HepG2 (cell line): ENCODE data around the gene ZNF740. TPM values are rescaled to one million over a fixed set of nuclear protein-coding genes. Genes with fewer than 3 reads are reported as not detected.
A peak's percentile ranks its signal among the peaks of the same experiment; 100 is the strongest.

Experiments used
- ATF3 ChIP-seq: sonication (generic); formaldehyde crosslinking; IDR thresholded peaks from 2 replicates; pipeline ENCODE4 v1.4.0; 2020; ENCODE audit warnings: missing genetic modification reagents
- ATRX ChIP-seq: sonication (generic); formaldehyde crosslinking; IDR thresholded peaks from 2 replicates; pipeline ENCODE4 v1.4.0; 2020; ENCODE audit warnings: missing genetic modification reagents, borderline replicate concordance
- CTCF ChIP-seq: sonication (generic); formaldehyde crosslinking; IDR thresholded peaks from 2 replicates; pipeline ENCODE4 v1.5.0; 2020; ENCODE audit warnings: mild to moderate bottlenecking, missing genetic modification reagents, moderate library complexity
- ERF ChIP-seq: IDR thresholded peaks from 2 replicates; pipeline ENCODE4 v1.6.1; 2018; ENCODE audit warnings: missing biosample characterization, missing genetic modification reagents
- IKZF1 ChIP-seq: fragments of 450-650 bp; IDR thresholded peaks from 2 replicates; pipeline ENCODE4 v1.7.1; 2016
- KDM1A ChIP-seq: IDR thresholded peaks from 2 replicates; pipeline ENCODE4 v1.6.1; 2016; ENCODE audit warnings: missing compliant biosample characterization
- KIAA2018 ChIP-seq: sonication (generic); formaldehyde crosslinking; IDR thresholded peaks from 2 replicates; pipeline ENCODE4 v1.5.0; 2020; ENCODE audit warnings: mild to moderate bottlenecking, missing genetic modification reagents, borderline replicate concordance
- NR2C2 ChIP-seq: sonication (generic); formaldehyde crosslinking; IDR thresholded peaks from 2 replicates; pipeline ENCODE4 v1.4.0; 2020; ENCODE audit warnings: missing genetic modification reagents, mild to moderate bottlenecking, moderate library complexity, borderline replicate concordance
- POLR2G ChIP-seq: fragments of 200-400 bp; formaldehyde crosslinking; IDR thresholded peaks from 2 replicates; pipeline ENCODE4 v1.6.1; 2018; ENCODE audit warnings: mild to moderate bottlenecking, low read depth, low read length, moderate library complexity
- SATB2 ChIP-seq: sonication (generic); formaldehyde crosslinking; IDR thresholded peaks from 2 replicates; pipeline ENCODE4 v1.5.0; 2020; ENCODE audit warnings: missing genetic modification reagents
- SMC3 ChIP-seq: IDR thresholded peaks from 2 replicates; pipeline ENCODE4 v1.6.1; 2011; ENCODE audit warnings: low read length, improper control_type of control experiment
- SMYD3 ChIP-seq: sonication (generic); formaldehyde crosslinking; IDR thresholded peaks from 2 replicates; pipeline ENCODE4 v1.8.1; 2023; ENCODE audit warnings: mild to moderate bottlenecking, missing genetic modification reagents
- TRIM24 ChIP-seq: sonication (generic); formaldehyde crosslinking; IDR thresholded peaks from 2 replicates; pipeline ENCODE4 v1.8.0; 2022; ENCODE audit warnings: mild to moderate bottlenecking, missing genetic modification reagents
- ZBTB46 ChIP-seq: sonication (generic); formaldehyde crosslinking; IDR thresholded peaks from 2 replicates; pipeline ENCODE4 v1.4.0; 2020; ENCODE audit warnings: mild to moderate bottlenecking, missing genetic modification reagents, borderline replicate concordance
- ZFY ChIP-seq: sonication (generic); formaldehyde crosslinking; IDR thresholded peaks from 2 replicates; pipeline ENCODE4 v1.4.0; 2020; ENCODE audit warnings: missing genetic modification reagents
- ZNF205 ChIP-seq: IDR thresholded peaks from 2 replicates; pipeline ENCODE4 v1.6.1; 2018; ENCODE audit warnings: missing biosample characterization, missing genetic modification reagents
- ZNF331 ChIP-seq: sonication (generic); formaldehyde crosslinking; IDR thresholded peaks from 2 replicates; pipeline ENCODE4 v1.4.0; 2020; ENCODE audit warnings: missing genetic modification reagents
- ZNF563 ChIP-seq: sonication (generic); formaldehyde crosslinking; IDR thresholded peaks from 2 replicates; pipeline ENCODE4 v1.8.0; 2022; ENCODE audit warnings: mild to moderate bottlenecking, moderate library complexity, missing genetic modification reagents
- ZNF572 ChIP-seq: sonication (generic); formaldehyde crosslinking; IDR thresholded peaks from 2 replicates; pipeline ENCODE4 v1.5.1; 2020; ENCODE audit warnings: mild to moderate bottlenecking, missing genetic modification reagents
- polyA plus RNA-seq, 8 experiments: library from polyadenylated mRNA; depleted of rRNA in 3 of 8; stranded (reverse) in 7 of 8; unstranded in 1 of 8; fragments of >200 nt; fragmentation: Illumina TruSeq in 4 of 8; extraction: Trizol in 4 of 8; gene quantifications; 2 replicates each; pipeline versions ENCODE4 v1.2.1 to v1.2.3, GENCODE V29; 2011 to 2016; ENCODE audit warnings: low read depth in 4 of 8, missing spikeins in 1 of 8, mixed read lengths in 1 of 8; ENCODE audit not compliant: insufficient read depth in 1 of 8
- total RNA-seq, 5 experiments: library from RNA; depleted of rRNA; stranded (reverse); fragments of >200 nt; fragmentation: Illumina TruSeq; extraction: Trizol; gene quantifications; 2 replicates each; pipeline ENCODE4 v1.2.3, GENCODE V29; 2016; ENCODE audit warnings: low read depth in 1 of 5

Gene ZNF740
- total and polyA plus RNA-seq, 2 of the 13 experiments (the other 11 are each of a cell fraction or from before 2014, with no cell fraction given): 16.9 to 19.0 TPM

- TF ChIP-seq KIAA2018 (CRISPR knock-in tag): no peak
- 0 out of 2 replicates have a peak, but pooled peaks have one; percentile 22 for TF ChIP-seq ERF (CRISPR knock-in tag)
- TF ChIP-seq ATF3 (CRISPR knock-in tag): peak; percentile 73
- TF ChIP-seq ZNF563 (CRISPR knock-in tag): no peak
- 0 out of 2 replicates have a peak, but pooled peaks have one; percentile 39 for TF ChIP-seq ZBTB46
- TF ChIP-seq ZNF331: 0 out of 2 replicates have a peak, but pooled peaks have one; percentile 42
- no peak for TF ChIP-seq POLR2G
- peak; percentile 75 for TF ChIP-seq SMC3
- no peak for TF ChIP-seq TRIM24 (CRISPR knock-in tag)
- peak; percentile 52; the same call in 1 of the 2 replicates for TF ChIP-seq NR2C2 (CRISPR knock-in tag)
- TF ChIP-seq KDM1A (CRISPR knock-in tag): 0 out of 2 replicates have a peak, but pooled peaks have one; percentile 31
- no peak for TF ChIP-seq SMYD3 (CRISPR knock-in tag)
- no peak for TF ChIP-seq ZFY (CRISPR knock-in tag)
- no peak for TF ChIP-seq IKZF1
- no peak for TF ChIP-seq SATB2 (CRISPR knock-in tag)
- TF ChIP-seq ZNF205 (CRISPR knock-in tag): peak; percentile 46; the same call in 1 of the 2 replicates
- peak; percentile 99 for TF ChIP-seq CTCF
- peak; percentile 78; the same call in 1 of the 2 replicates for TF ChIP-seq ZNF572 (CRISPR knock-in tag)
- no peak for TF ChIP-seq ATRX (CRISPR knock-in tag)
Measured at GRCh38 chr12:53159195-53159839, 21.2 kb upstream of the ZNF740 start (continued).
